GM21526 (cell line): ENCODE data around the gene EHD4.

ENCODE experiments used
- ATAC-seq: cut with Tn5 transposase; IDR thresholded peaks from one replicate; pipeline ENCODE4 v1.9.1; 2021; ENCODE audit warnings: moderate library complexity; ENCODE audit not compliant: unreplicated experiment, low FRiP score

EHD4 gene

GRCh38 chr15:41866872-41867579 lies 105.3 kb downstream of the EHD4 start:
- ATAC-seq = no peak

- ATAC-seq = no peak
Measured at GRCh38 chr15:41866263-41866703, 106.1 kb downstream of the EHD4 start.

- ATAC-seq = no peak
Measured at GRCh38 chr15:41865490-41866055, 106.8 kb downstream of the EHD4 start.

GRCh38 chr15:41862515-41863116 lies 109.7 kb downstream of the EHD4 start:
- no peak for ATAC-seq

GRCh38 chr15:41861736-41862356 lies 110.5 kb downstream of the EHD4 start:
- ATAC-seq = no peak

- no peak for ATAC-seq
Measured at GRCh38 chr15:41860049-41860828, 112.1 kb downstream of the EHD4 start.

GRCh38 chr15:41858756-41859155 lies 113.6 kb downstream of the EHD4 start:
- no peak for ATAC-seq

- ATAC-seq = no peak
Measured at GRCh38 chr15:41857316-41857715, 115.0 kb downstream of the EHD4 start.

GRCh38 chr15:41856716-41857115 lies 115.6 kb downstream of the EHD4 start:
- ATAC-seq = no peak

GRCh38 chr15:41856262-41856661 lies 116.1 kb downstream of the EHD4 start:
- ATAC-seq = no peak

- ATAC-seq = no peak
Measured at GRCh38 chr15:41855261-41855961, 116.9 kb downstream of the EHD4 start.

GRCh38 chr15:41854443-41854842 lies 117.9 kb downstream of the EHD4 start:
- no peak for ATAC-seq

- ATAC-seq = no peak
Measured at GRCh38 chr15:41853831-41854230, 118.5 kb downstream of the EHD4 start.

- ATAC-seq = no peak
Measured at GRCh38 chr15:41852736-41853590, 119.4 kb downstream of the EHD4 start.

GRCh38 chr15:41851755-41852370 lies 120.5 kb downstream of the EHD4 start:
- ATAC-seq = no peak

- no peak for ATAC-seq
Measured at GRCh38 chr15:41851167-41851523, 121.2 kb downstream of the EHD4 start.

- no peak for ATAC-seq
Measured at GRCh38 chr15:41850482-41851166, 121.7 kb downstream of the EHD4 start.

- no peak for ATAC-seq
Measured at GRCh38 chr15:41849861-41850260, 122.5 kb downstream of the EHD4 start.
